DND-41 (cell line): ENCODE results near the gene ST8SIA6.

Experiments used
- CTCF ChIP-seq: IDR thresholded peaks from 2 replicates; pipeline ENCODE4 v1.5.1; 2012; ENCODE audit warnings: borderline replicate concordance, low read length, moderate library complexity, mild to moderate bottlenecking; ENCODE audit not compliant: poor library complexity, severe bottlenecking; ENCODE audit errors: extremely low read depth
- EZH2 ChIP-seq: IDR thresholded peaks from 3 replicates; pipeline ENCODE4 v1.6.1; 2012; ENCODE audit warnings: borderline replicate concordance, low read depth, mild to moderate bottlenecking, moderate library complexity, low read length, inconsistent platforms; ENCODE audit not compliant: severe bottlenecking

GRCh38 chr10:17450024-17450423 lies 4.4 kb downstream of the ST8SIA6 start:
- TF ChIP-seq CTCF (no peak), EZH2 (no peak)
